GM21526 (cell line): ENCODE data around the gene H3-3A.
A peak's percentile ranks its signal among the peaks of the same experiment; 100 is the strongest.

ENCODE experiments used
- ATAC-seq: cut with Tn5 transposase; IDR thresholded peaks from one replicate; pipeline ENCODE4 v1.9.1; 2021; ENCODE audit warnings: moderate library complexity; ENCODE audit not compliant: unreplicated experiment, low FRiP score

Gene H3-3A

GRCh38 chr1:226052061-226052460 lies 10.5 kb upstream of the H3-3A start:
- no peak for ATAC-seq

GRCh38 chr1:226054519-226055327 lies 7.8 kb upstream of the H3-3A start:
- ATAC-seq, result no peak

GRCh38 chr1:226059709-226060108 lies 2.8 kb upstream of the H3-3A start:
- ATAC-seq, result no peak

DNA sequence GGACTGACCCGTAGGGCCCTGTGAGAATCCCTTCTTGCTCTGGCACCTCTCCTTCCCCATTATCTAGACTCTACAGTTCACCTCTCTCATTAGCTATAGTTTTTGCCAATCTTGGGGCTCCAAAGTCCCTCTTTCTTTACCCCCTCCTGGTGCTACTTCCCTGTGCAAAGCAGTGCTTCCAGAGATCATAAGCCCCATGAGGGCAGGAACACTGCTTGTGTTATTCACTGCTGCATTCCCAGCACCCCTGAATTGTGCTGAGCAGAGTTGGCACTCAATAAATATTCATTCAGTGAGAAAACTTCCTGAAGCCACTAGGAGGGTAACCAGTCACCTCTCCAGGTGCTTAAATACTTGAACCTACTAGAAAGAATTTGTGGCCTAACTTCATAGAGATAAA lies 2.1 kb upstream of the H3-3A start:
- ATAC-seq, result no peak

DNA sequence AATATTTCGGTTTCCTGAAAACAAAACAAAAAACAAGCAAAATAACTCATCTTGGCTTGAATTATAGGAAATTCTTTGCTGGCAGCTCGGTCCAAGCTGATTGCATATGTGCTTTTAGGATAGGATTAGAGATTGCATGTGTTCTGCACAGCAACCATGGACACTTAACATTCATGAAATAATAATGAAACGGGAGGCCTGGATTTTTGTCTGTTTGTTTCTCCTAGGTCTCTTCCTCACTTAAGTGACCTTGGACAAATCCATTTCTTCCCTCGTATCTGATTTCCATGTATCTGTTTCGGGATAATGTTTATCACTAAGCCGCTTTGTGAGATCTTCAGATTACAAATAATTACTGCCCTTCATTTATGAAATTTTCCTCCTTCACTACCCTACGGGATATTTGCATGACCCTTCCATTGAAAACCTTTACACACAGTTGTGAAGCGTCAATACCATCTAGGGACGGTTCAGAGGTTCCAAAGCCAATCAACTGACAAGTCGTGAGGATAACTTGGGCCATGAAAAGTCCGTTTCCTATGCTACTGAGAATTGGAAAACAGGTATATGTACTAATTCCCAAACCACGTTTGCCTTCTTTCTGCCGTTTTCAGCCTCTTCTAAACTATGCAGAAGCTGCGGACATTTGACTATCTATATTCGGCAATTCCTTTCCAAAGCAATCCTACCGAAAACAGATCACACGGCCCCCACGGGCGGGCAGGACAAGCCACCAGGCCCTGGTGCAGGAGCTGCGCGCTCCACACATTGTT lies 1.3 kb upstream of the H3-3A start:
- no peak for ATAC-seq

DNA sequence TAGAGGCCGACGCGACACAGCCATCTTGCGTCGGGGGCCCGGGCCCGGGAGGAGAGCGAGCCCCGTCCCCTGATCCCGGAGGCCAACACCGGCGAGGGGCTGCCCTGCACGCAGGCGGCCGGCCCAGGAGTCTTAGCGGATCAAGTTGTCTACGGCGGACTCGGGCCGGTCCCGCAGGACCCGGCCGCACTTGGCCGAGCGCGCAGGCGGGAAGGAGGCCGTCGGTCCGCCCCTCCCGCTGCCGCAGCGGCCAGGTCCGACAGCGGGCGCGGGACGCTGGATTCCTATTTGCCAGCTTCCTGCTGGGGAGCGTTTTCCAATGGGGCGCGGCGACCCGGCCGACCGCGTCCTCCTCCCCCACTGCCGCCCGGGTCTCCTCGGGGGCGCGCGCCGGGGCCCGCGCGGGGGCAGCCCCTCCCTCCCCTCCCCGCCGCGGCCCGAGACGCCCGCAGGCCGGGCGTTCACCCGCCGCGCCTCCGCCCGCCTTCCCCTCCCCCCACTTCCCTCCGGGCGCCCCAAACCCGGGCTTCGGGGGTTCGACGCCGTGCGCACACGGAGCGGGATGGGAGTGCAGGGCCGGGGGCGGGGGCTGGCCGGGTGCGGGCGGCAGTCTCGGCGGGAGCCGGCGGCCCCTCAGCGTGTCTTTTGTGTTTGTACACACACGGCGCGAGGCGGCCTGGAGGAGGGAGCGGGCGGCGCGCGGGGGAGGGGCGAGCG lies 517 bp upstream of the H3-3A start:
- ATAC-seq, result peak; percentile 42

DNA sequence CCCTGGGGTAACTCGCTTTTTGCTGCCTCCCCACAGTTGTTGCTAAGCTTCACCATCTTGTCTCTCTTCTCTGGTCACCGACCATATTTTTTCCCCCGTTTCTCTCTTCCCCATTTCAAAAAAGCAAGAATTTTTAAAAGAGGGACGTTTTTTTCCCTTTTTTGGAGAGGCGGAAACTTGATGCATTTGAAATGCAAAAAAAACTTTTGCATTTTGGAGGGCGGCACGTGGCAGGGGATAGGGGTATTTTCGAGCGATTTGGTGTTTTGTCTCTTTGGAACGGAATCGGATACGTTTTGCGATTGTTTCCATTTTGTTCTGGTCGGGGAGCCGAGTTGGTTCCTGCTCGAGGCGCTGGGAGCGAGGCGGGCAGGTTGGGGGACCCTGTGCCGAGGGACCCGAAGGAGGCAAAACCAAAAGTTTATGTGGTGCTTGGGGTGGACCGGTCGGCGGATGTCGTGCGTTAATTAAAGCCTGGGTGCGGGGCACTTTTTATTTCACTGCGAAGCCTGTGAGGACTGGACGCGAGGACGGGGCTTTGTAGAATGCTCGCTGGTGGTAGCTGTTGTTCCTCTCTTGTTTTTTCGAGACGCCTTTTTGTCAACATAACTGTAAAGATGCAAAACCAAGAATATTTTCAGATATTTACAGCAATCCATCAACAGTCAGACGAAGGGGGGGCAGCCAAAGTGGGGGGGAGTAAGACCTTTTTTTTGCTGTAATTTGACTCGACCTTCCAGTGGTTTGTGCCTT lies 884 bp downstream of the H3-3A start:
- ATAC-seq, result peak; percentile 19

GRCh38 chr1:226063977-226064815 lies 1.7 kb downstream of the H3-3A start:
- no peak for ATAC-seq

DNA sequence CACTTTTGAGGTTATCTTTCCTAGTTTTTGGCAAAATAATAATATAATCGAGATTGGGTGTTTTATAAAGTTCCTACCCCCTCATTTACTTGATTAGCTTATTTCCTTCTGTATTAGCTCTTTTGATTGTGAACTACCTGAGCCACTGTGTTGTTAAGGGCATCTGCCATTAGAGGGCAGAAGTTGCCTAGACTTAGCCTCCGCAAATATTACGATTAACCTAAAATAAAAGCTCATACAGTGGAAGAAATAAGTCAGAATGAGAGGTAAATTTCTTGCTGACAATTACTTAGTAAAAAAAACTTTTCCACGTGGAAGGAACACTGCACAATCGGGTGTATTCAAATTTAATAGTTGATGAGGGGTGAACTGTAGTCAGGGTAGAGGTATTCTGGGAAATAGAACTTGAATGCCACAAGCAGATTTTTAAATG lies 2.3 kb downstream of the H3-3A start:
- ATAC-seq, result no peak

- ATAC-seq, result no peak
These were observed 4.0 kb downstream of the H3-3A start for GRCh38 chr1:226066415-226067078.

- no peak for ATAC-seq
These were observed 7.4 kb downstream of the H3-3A start for GRCh38 chr1:226069811-226070489.

DNA sequence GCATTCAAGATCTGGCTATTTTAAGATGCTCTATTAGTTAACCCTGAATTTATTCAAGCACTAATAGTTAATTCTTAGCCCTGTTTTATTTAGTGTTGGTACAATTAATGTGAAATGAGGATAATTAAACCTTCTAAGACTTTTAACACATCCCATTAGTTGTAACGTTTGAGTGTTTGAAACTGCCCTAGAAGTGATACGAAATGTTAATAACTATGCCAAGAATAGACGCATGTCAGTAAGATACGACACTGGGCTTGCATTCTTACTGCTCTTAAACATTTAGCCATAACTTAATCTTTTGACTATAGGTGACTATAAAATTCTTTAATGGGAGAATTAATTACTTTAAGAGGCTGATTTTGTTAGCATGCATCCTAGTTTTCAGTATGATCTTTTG lies 9.8 kb downstream of the H3-3A start:
- ATAC-seq, result no peak

- no peak for ATAC-seq
These were observed 10.9 kb downstream of the H3-3A start for GRCh38 chr1:226073184-226073950.

GRCh38 chr1:226074046-226074445 lies 11.5 kb downstream of the H3-3A start:
- no peak for ATAC-seq

DNA sequence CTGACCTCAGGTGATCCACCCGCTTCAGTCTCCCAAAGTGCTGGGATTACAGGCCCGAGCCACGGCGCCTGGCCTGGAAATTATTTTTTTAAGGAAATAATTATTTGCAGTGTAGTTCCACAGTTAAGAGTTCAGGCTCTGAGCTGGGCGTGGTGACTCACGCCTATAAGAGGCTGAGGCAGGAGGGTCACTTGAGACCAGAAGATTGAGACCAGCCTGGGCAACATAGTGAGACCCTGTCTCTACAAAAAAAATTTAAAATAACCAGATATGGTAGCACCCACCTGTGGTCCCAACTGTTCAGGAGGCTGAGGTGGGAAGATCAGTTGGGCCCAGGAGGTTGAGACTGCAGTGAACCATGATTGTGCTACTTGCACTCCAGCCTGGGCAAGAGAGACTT lies 13.9 kb downstream of the H3-3A start:
- ATAC-seq, result no peak

- ATAC-seq, result no peak
These were observed 15.9 kb downstream of the H3-3A start for GRCh38 chr1:226078374-226078773.

GRCh38 chr1:226082587-226082917 lies 20.0 kb downstream of the H3-3A start:
- no peak for ATAC-seq

DNA sequence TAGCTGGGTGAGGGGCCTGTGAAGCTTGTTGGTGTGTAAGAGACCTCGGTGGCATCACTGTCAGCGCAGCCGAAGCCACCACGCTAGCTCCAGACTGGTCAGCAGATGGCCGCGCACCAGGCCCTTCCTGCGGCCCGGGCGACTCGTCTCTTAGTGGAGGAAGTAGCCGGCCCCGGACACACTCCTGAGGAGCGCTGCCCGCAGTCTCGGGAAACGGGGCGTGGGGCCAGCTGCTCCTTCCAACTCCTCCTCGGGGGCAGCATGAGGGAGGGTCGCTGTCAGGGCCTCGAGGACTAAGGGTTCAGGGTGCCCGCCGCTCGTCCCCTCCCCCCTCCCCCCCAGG lies 20.4 kb downstream of the H3-3A start:
- peak; percentile 16 for ATAC-seq
